ENCODE data around the gene MPND.

Gene MPND

GRCh38 chr19:4350726-4351125 is 7.4 kb downstream of the MPND start:
- DNase-seq, result no peak

- DNase-seq, result peak; percentile 10
Observed at GRCh38 chr19:4352701-4353121, 9.3 kb downstream of the MPND start.

- DNase-seq, result no peak
Observed at GRCh38 chr19:4354282-4354681, 10.9 kb downstream of the MPND start.

- no peak for DNase-seq
Observed at GRCh38 chr19:4354897-4355296, 11.5 kb downstream of the MPND start.

- DNase-seq, result no peak
Observed at GRCh38 chr19:4357095-4357797, 13.9 kb downstream of the MPND start.

GRCh38 chr19:4357921-4358326 is 14.6 kb downstream of the MPND start:
- no peak for DNase-seq

- no peak for DNase-seq
Observed at GRCh38 chr19:4358709-4359626, 15.6 kb downstream of the MPND start.

- no peak for DNase-seq
Observed at GRCh38 chr19:4359627-4360000, 16.3 kb downstream of the MPND start.

GRCh38 chr19:4360081-4360569 is 16.8 kb downstream of the MPND start:
- no peak for DNase-seq

GRCh38 chr19:4360641-4361151 is 17.3 kb downstream of the MPND start:
- DNase-seq, result no peak

GRCh38 chr19:4361152-4362046 is 18.0 kb downstream of the MPND start:
- no peak for DNase-seq

GRCh38 chr19:4362101-4362828 is 18.9 kb downstream of the MPND start:
- no peak for DNase-seq

- no peak for DNase-seq
Observed at GRCh38 chr19:4362831-4363545, 19.6 kb downstream of the MPND start.

- DNase-seq, result no peak
Observed at GRCh38 chr19:4363571-4364304, 20.4 kb downstream of the MPND start.

GRCh38 chr19:4365341-4365740 is 22.0 kb downstream of the MPND start:
- no peak for DNase-seq

- no peak for DNase-seq
Observed at GRCh38 chr19:4365791-4366665, 22.7 kb downstream of the MPND start.

GRCh38 chr19:4366666-4367335 is 23.4 kb downstream of the MPND start:
- no peak for DNase-seq

GRCh38 chr19:4367336-4367723 is 24.0 kb downstream of the MPND start:
- no peak for DNase-seq

GRCh38 chr19:4367781-4368127 is 24.4 kb downstream of the MPND start:
- DNase-seq, result no peak

All from NCI-H2029 (cell line).